Measurements from ENCODE around the gene AFG1L. TPM values are rescaled to one million over a fixed set of nuclear protein-coding genes. Genes with fewer than 3 reads are reported as not detected.

AFG1L gene
- total RNA-seq, 1 experiment from 2014 or later: 4.9 TPM

- CTCF ChIA-PET: interaction anchor here (1.7 kb wide), 1 partner anchor 237 kb away, joined by 5 read pairs; no protein-coding TSS in a partner anchor
- DNase-seq (ENCODE audit: low read depth, low spot score) (no peak), ATAC-seq (no peak)
- Histone ChIP-seq H3K4me2 (ENCODE audit: low read length) (no peak overlapping the region), H3K4me3 (replicated peaks in 1 of 2; ENCODE audit: low read depth in 1 of 2, low read length in 2 of 2) (no peak overlapping the region), H3K27ac (ENCODE audit: low read depth, low read length) (no peak overlapping the region), H3K9me2 (ENCODE audit: insufficient read depth) (no peaks in the 10 kb centered on the region), H3K4me1 (ENCODE audit: control insufficient read depth in 1 of 2, insufficient read depth in 2 of 2, low read length in 2 of 2) (peaks cover 0 to 5% of the 10 kb centered on the region in 2 experiments; a peak in 2 of 4 replicates), H3K27me3 (ENCODE audit: insufficient read depth, low read length) (no peaks in the 10 kb centered on the region), H2AFZ (ENCODE audit: low read depth, low read length, poor library complexity, severe bottlenecking) (no peak overlapping the region), H3K9ac (ENCODE audit: low read length) (no peak overlapping the region), H3K79me2 (ENCODE audit: insufficient read depth, low read length) (peaks cover 98% of the 10 kb centered on the region), H3K9me3 (ENCODE audit: control insufficient read depth in 1 of 2, insufficient read depth in 1 of 2, low read depth in 1 of 2, low read length in 2 of 2) (no peaks in the 10 kb centered on the region), H3K36me3 (ENCODE audit: control insufficient read depth in 1 of 2, insufficient read depth in 2 of 2, low read length in 2 of 2) (peaks cover 0 to 2% of the 10 kb centered on the region in 2 experiments; a peak in 1 of 4 replicates), H4K20me1 (ENCODE audit: insufficient read depth) (0 out of 2 replicates have a peak, but pooled peaks cover under 1% of the 10 kb centered on the region)
- POLR2A ChIA-PET: no interaction called here
- intact Hi-C loops (cut with micrococcal nuclease): no loop called here
- no TSS peak for BruUV-seq (replicated peaks)
- RAD21 ChIA-PET (ENCODE audit: low non-redundant PET in 1 of 2, low total read pairs in 2 of 2, uncharacterized antibody in 2 of 2, unreplicated experiment in 2 of 2): no interaction called here
- TF ChIP-seq EZH2phosphoT487 (IDR thresholded peaks at IDR 0.05; ENCODE audit: borderline replicate concordance): no peak
- no peak for TF ChIP-seq JUND (IDR thresholded peaks at IDR 0.05)
- TF ChIP-seq ZFX (IDR thresholded peaks at IDR 0.05): no peak
- TF ChIP-seq CTCF (IDR thresholded peaks at IDR 0.05 in 2 of 3, conservative IDR thresholded peaks at IDR 0.05 in 1 of 3; ENCODE audit: borderline replicate concordance in 1 of 3, insufficient read depth in 1 of 3, low read depth in 2 of 3, low read length in 2 of 3): no peak
- TF ChIP-seq SP1 (IDR thresholded peaks at IDR 0.05; ENCODE audit: low read depth): no peak
- TF ChIP-seq CBX3 (IDR thresholded peaks at IDR 0.05; ENCODE audit: low read depth): no peak
- TF ChIP-seq EGR1 (IDR thresholded peaks at IDR 0.05; ENCODE audit: low read depth): no peak
- TF ChIP-seq ZBTB33 (IDR thresholded peaks at IDR 0.05; ENCODE audit: extremely low read depth, insufficient replicate concordance, low read length): no peak
- no peak for TF ChIP-seq RAD21 (IDR thresholded peaks at IDR 0.05; ENCODE audit: low read depth)
- TF ChIP-seq EZH2 (IDR thresholded peaks at IDR 0.05): no peak
- TF ChIP-seq SIN3A (IDR thresholded peaks at IDR 0.05; ENCODE audit: low read depth): no peak
- no peak for TF ChIP-seq POLR2AphosphoS5 (IDR thresholded peaks at IDR 0.05; ENCODE audit: low read depth, low read length)
- TF ChIP-seq, protein P1, sequence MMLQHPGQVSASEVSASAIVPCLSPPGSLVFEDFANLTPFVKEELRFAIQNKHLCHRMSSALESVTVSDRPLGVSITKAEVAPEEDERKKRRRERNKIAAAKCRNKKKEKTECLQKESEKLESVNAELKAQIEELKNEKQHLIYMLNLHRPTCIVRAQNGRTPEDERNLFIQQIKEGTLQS (IDR thresholded peaks at IDR 0.05): no peak
- no peak for TF ChIP-seq POLR2A (IDR thresholded peaks at IDR 0.05; ENCODE audit: borderline replicate concordance, extremely low read depth, insufficient read depth, insufficient read length)
- no peak for TF ChIP-seq CEBPB (IDR thresholded peaks at IDR 0.05; ENCODE audit: low read depth)
These were observed 40.1 kb upstream of the AFG1L start for GRCh38 chr6:108254433-108255410.

All from HCT116 (cell line).